ENCODE measurements around the gene UGT1A4.

Gene UGT1A4

DNA sequence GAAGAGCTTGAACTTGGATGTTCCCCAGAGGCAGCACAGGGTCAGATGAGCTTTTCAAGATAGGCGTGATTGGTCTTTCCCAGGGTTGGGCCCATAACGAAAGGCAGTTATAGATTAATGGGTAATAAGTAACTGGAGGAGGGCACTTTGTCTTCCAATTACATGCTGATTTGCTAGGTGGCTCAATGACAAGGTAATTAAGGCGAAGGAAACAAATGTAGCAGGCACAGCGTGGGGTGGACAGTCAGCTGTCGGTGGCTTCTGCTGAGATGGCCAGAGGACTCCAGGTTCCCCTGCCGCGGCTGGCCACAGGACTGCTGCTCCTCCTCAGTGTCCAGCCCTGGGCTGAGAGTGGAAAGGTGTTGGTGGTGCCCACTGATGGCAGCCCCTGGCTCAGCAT is at the start of gene UGT1A4:
UGT1A4 (plus strand) TSS at position 185 of the 400 bp plus-strand sequence; CDS start at position 270, 85 bp downstream.
- no peak for DNase-seq (ENCODE audit: low read depth in 1 of 2, low spot score in 1 of 2)
- in situ Hi-C loops (cut with HindIII; ENCODE audit: low pct_unique_long_range_greater_than_20kb, low sequenced_read_pairs): no loop called here
- no peak for TF ChIP-seq JUND (IDR thresholded peaks at IDR 0.05; ENCODE audit: low read depth)

- DNase-seq (ENCODE audit: low read depth in 1 of 2, low spot score in 1 of 2): no peak
- TF ChIP-seq JUND (IDR thresholded peaks at IDR 0.05; ENCODE audit: low read depth): no peak
- in situ Hi-C loops (cut with HindIII; ENCODE audit: low pct_unique_long_range_greater_than_20kb, low sequenced_read_pairs): no loop called here
Measured at GRCh38 chr2:233671290-233672161, 47.0 kb upstream of the UGT1A4 start, which contains the start of gene UGT1A9. UGT1A9 (plus strand) TSS chr2:233671898; CDS start chr2:233671935, 37 bp downstream.

DNA sequence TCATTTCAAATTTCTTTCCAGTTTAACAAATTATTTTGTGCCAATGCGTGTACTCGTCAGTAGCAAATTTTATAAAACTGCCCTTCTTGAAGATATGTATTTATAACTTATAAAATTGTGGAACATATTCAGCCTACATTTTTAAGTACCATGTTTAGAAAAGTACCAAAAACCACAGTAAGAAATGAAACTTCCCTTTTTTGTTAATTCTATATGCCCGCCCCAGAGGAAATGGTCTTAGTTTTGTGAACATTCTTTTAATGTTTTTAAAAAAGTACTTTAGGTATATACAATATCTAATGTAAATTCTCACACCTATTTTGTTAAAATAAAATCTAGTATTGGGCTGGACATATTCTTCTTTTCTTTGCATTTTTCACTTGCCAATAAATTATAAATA is 45.6 kb upstream of the UGT1A4 start:
- no peak for TF ChIP-seq JUND (IDR thresholded peaks at IDR 0.05; ENCODE audit: low read depth)

GRCh38 chr2:233673896-233674295 is 44.6 kb upstream of the UGT1A4 start:
- in situ Hi-C loops (cut with HindIII; ENCODE audit: low pct_unique_long_range_greater_than_20kb, low sequenced_read_pairs): no loop called here
- no peak for DNase-seq (ENCODE audit: low read depth in 1 of 2, low spot score in 1 of 2)
- no peak for TF ChIP-seq JUND (IDR thresholded peaks at IDR 0.05; ENCODE audit: low read depth)

More for the DNA sequence above, 45.6 kb upstream of the UGT1A4 start:
- in situ Hi-C loops (cut with HindIII; ENCODE audit: low pct_unique_long_range_greater_than_20kb, low sequenced_read_pairs): no loop called here
- DNase-seq (ENCODE audit: low read depth in 1 of 2, low spot score in 1 of 2): no peak

DNA sequence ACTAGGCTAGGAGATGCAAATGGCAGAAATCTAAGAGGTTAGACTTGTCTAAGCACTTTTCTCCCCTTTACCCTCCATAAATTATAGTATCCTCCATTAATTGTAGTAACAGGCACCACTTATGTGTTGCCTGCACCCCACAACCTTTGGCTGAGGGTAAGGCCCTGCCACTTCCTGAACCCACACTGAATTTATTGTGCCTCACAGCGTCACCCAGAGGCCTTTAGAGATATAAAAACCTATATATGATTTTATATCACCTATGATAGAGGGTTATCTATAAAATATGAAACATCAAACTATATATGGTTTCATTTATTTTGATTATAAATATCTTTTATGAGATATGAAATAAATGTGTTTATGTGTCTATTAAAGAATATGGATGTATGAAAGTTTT is 44.2 kb upstream of the UGT1A4 start:
- no peak for DNase-seq (ENCODE audit: low read depth in 1 of 2, low spot score in 1 of 2)
- TF ChIP-seq JUND (IDR thresholded peaks at IDR 0.05; ENCODE audit: low read depth): no peak
- in situ Hi-C loops (cut with HindIII; ENCODE audit: low pct_unique_long_range_greater_than_20kb, low sequenced_read_pairs): no loop called here

- in situ Hi-C loops (cut with HindIII; ENCODE audit: low pct_unique_long_range_greater_than_20kb, low sequenced_read_pairs): no loop called here
- DNase-seq (ENCODE audit: low read depth in 1 of 2, low spot score in 1 of 2): no peak
- TF ChIP-seq JUND (IDR thresholded peaks at IDR 0.05; ENCODE audit: low read depth): no peak
Measured at GRCh38 chr2:233674995-233675394, 43.5 kb upstream of the UGT1A4 start.

DNA sequence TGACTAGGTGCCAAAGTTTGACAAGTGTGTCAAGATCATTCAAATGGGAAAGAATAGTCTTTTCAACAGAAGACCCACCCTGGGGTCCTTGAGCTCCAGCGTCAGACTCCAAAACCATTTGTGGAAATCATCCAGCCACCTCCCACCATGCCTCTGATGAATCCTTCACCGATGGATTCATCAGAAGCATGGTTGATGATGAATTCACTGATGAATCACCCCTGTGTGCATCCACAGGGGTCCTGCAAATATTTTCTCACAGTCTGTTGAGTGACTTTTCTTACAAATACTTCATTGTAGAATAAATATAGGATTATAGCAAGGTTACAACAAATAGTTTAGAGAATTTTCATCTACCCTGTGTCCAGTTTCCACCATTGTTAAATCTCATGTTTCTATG is 42.5 kb upstream of the UGT1A4 start:
- in situ Hi-C loops (cut with HindIII; ENCODE audit: low pct_unique_long_range_greater_than_20kb, low sequenced_read_pairs): no loop called here
- no peak for TF ChIP-seq JUND (IDR thresholded peaks at IDR 0.05; ENCODE audit: low read depth)
- no peak for DNase-seq (ENCODE audit: low read depth in 1 of 2, low spot score in 1 of 2)

DNA sequence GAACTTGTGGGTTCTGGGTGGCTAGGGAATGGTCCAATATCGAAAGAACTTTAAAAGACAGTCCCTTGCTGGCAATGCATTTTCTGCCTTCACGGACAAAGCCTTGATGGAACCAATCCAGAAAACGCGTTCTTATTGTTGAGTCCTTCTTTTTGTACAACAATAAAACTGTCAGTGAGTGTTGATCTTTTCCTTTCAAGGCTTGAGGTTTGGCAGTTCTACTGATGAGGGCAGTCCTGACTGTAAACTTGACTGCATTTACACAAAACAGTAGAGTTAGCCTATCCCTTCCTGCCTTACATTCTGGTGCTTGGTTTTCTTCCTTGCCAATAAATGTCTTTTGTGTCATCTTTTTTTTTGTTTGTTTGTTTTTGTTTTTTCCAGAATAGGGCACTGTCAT is 39.3 kb upstream of the UGT1A4 start:
- no peak for DNase-seq (ENCODE audit: low read depth in 1 of 2, low spot score in 1 of 2)
- in situ Hi-C loops (cut with HindIII; ENCODE audit: low pct_unique_long_range_greater_than_20kb, low sequenced_read_pairs): no loop called here

GRCh38 chr2:233680361-233681045 is 38.0 kb upstream of the UGT1A4 start:
- in situ Hi-C loops (cut with HindIII; ENCODE audit: low pct_unique_long_range_greater_than_20kb, low sequenced_read_pairs): no loop called here
- DNase-seq (ENCODE audit: low read depth in 1 of 2, low spot score in 1 of 2): no peak
- TF ChIP-seq JUND (IDR thresholded peaks at IDR 0.05; ENCODE audit: low read depth): no peak

More for the DNA sequence above, 39.3 kb upstream of the UGT1A4 start:
- no peak for TF ChIP-seq JUND (IDR thresholded peaks at IDR 0.05; ENCODE audit: low read depth)

- no peak for TF ChIP-seq JUND (IDR thresholded peaks at IDR 0.05; ENCODE audit: low read depth)
- in situ Hi-C loops (cut with HindIII; ENCODE audit: low pct_unique_long_range_greater_than_20kb, low sequenced_read_pairs): no loop called here
- no peak for DNase-seq (ENCODE audit: low read depth in 1 of 2, low spot score in 1 of 2)
Measured at GRCh38 chr2:233681521-233682099, 36.9 kb upstream of the UGT1A4 start, which contains the start of gene UGT1A7. UGT1A7 (plus strand) TSS chr2:233681901; CDS start chr2:233681938, 37 bp downstream.

DNA sequence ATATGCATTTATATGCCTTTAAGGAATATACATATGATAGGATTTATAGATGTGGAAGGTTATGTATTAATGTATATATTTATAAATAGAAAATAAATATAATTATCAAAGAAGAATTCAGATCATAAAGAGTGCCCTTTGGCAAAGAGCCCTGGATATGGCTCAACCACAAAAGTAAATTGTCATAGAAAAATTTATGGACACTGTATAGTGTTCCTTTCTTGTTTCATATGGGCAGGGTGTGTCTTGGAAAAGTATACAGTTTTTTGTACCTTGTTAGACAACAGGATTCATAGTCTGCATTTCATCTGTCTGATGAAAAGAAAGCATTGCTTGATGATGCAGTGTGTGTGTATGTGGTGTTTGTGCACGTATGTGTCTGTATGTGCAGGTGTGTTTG is 33.9 kb upstream of the UGT1A4 start:
- TF ChIP-seq JUND (IDR thresholded peaks at IDR 0.05; ENCODE audit: low read depth): no peak
- DNase-seq (ENCODE audit: low read depth in 1 of 2, low spot score in 1 of 2): no peak
- in situ Hi-C loops (cut with HindIII; ENCODE audit: low pct_unique_long_range_greater_than_20kb, low sequenced_read_pairs): no loop called here

DNA sequence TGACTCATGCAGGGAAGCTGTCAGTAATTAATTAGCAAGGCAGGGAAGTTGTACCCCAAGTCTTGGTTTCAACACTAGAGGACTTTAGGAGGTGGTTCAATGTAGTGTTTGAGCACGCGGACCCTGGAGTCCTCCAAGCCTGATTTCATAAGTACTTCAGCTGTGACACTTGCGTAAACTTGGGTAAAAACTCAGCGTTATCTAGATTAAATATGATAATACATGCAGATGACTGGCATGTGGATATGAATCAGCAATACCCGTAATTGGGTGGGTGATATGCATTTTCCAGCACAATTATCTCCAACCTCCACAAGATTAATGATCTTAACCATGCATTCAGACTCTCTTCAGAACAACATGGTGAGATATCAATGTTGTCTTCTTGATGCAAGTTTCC is 31.6 kb upstream of the UGT1A4 start:
- in situ Hi-C loops (cut with HindIII; ENCODE audit: low pct_unique_long_range_greater_than_20kb, low sequenced_read_pairs): no loop called here
- TF ChIP-seq JUND (IDR thresholded peaks at IDR 0.05; ENCODE audit: low read depth): no peak
- no peak for DNase-seq (ENCODE audit: low read depth in 1 of 2, low spot score in 1 of 2)

GRCh38 chr2:233688341-233688740 is 30.2 kb upstream of the UGT1A4 start:
- in situ Hi-C loops (cut with HindIII; ENCODE audit: low pct_unique_long_range_greater_than_20kb, low sequenced_read_pairs): no loop called here
- no peak for DNase-seq (ENCODE audit: low read depth in 1 of 2, low spot score in 1 of 2)
- no peak for TF ChIP-seq JUND (IDR thresholded peaks at IDR 0.05; ENCODE audit: low read depth)

All from T47D (cell line).